Measurements from ENCODE around the gene FHDC1. TPM values are rescaled to one million over a fixed set of nuclear protein-coding genes. Genes with fewer than 3 reads are reported as not detected.

FHDC1 gene
- total RNA-seq, 1 experiment from 2014 or later, result 18.1 TPM

DNA sequence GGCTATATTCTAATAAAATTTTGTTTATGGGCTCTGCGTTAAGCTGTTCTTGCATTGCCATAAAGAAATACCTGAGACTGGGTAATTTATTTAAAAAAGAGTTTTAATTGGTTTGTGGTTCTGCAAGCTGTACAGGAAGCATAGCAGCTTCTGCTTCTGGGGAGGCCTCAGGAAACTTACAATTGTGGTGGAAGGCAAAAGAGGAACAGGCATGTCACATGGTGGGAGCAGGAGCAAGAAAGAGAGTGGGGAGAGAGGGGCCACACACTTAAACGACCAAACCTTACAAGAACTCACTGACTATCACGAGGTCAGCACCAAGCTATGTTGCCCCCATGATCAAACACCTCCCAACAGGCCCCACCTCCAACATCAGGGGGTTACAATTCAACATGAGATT is 74.0 kb downstream of the FHDC1 start:
- Mint-ChIP-seq H3K4me3 (no peak overlapping the region), H3K27me3 (ENCODE audit: low read depth) (no peaks in the 10 kb centered on the region), H3K27ac (no peak overlapping the region), H3K9me3 (peaks cover 17% of the 10 kb centered on the region), H3K4me1 (peaks cover 28% of the 10 kb centered on the region), H3K36me3 (peaks cover 12% of the 10 kb centered on the region)
- TF ChIP-seq, protein P1, sequence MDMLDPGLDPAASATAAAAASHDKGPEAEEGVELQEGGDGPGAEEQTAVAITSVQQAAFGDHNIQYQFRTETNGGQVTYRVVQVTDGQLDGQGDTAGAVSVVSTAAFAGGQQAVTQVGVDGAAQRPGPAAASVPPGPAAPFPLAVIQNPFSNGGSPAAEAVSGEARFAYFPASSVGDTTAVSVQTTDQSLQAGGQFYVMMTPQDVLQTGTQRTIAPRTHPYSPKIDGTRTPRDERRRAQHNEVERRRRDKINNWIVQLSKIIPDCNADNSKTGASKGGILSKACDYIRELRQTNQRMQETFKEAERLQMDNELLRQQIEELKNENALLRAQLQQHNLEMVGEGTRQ (CRISPR knock-in tag; IDR thresholded peaks at IDR 0.05), result no peak
- TF ChIP-seq FOXJ3 (CRISPR knock-in tag; IDR thresholded peaks at IDR 0.05; ENCODE audit: borderline replicate concordance) (no peak), ZNF138 (CRISPR knock-in tag; conservative IDR thresholded peaks at IDR 0.05) (no peak), ZNF671 (CRISPR knock-in tag; IDR thresholded peaks at IDR 0.05) (no peak), RORB (CRISPR knock-in tag; IDR thresholded peaks at IDR 0.05) (no peak), MYBL2 (CRISPR knock-in tag; IDR thresholded peaks at IDR 0.05) (no peak)
- TF ChIP-seq, protein P2, sequence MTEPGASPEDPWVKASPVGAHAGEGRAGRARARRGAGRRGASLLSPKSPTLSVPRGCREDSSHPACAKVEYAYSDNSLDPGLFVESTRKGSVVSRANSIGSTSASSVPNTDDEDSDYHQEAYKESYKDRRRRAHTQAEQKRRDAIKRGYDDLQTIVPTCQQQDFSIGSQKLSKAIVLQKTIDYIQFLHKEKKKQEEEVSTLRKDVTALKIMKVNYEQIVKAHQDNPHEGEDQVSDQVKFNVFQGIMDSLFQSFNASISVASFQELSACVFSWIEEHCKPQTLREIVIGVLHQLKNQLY (CRISPR knock-in tag; IDR thresholded peaks at IDR 0.05), result no peak
- TF ChIP-seq, protein P3, sequence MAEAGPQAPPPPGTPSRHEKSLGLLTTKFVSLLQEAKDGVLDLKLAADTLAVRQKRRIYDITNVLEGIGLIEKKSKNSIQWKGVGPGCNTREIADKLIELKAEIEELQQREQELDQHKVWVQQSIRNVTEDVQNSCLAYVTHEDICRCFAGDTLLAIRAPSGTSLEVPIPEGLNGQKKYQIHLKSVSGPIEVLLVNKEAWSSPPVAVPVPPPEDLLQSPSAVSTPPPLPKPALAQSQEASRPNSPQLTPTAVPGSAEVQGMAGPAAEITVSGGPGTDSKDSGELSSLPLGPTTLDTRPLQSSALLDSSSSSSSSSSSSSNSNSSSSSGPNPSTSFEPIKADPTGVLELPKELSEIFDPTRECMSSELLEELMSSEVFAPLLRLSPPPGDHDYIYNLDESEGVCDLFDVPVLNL (CRISPR knock-in tag; IDR thresholded peaks at IDR 0.05; ENCODE audit: borderline replicate concordance, low read depth), result no peak
- TF ChIP-seq, protein P4, sequence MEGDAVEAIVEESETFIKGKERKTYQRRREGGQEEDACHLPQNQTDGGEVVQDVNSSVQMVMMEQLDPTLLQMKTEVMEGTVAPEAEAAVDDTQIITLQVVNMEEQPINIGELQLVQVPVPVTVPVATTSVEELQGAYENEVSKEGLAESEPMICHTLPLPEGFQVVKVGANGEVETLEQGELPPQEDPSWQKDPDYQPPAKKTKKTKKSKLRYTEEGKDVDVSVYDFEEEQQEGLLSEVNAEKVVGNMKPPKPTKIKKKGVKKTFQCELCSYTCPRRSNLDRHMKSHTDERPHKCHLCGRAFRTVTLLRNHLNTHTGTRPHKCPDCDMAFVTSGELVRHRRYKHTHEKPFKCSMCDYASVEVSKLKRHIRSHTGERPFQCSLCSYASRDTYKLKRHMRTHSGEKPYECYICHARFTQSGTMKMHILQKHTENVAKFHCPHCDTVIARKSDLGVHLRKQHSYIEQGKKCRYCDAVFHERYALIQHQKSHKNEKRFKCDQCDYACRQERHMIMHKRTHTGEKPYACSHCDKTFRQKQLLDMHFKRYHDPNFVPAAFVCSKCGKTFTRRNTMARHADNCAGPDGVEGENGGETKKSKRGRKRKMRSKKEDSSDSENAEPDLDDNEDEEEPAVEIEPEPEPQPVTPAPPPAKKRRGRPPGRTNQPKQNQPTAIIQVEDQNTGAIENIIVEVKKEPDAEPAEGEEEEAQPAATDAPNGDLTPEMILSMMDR (IDR thresholded peaks at IDR 0.05), result no peak
- TF ChIP-seq, protein P5, sequence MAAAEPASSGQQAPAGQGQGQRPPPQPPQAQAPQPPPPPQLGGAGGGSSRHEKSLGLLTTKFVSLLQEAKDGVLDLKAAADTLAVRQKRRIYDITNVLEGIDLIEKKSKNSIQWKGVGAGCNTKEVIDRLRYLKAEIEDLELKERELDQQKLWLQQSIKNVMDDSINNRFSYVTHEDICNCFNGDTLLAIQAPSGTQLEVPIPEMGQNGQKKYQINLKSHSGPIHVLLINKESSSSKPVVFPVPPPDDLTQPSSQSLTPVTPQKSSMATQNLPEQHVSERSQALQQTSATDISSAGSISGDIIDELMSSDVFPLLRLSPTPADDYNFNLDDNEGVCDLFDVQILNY (CRISPR knock-in tag; IDR thresholded peaks at IDR 0.05), result no peak
- no peak for DNase-seq (ENCODE audit: low spot score)
- ChIA-PET CTCF (no interaction called here), POLR2A (interaction anchor here (1.3 kb wide), 1 partner anchor 10 kb away, joined by 3 read pairs; no protein-coding TSS in a partner anchor)
- ATAC-seq, result no peak

DNA sequence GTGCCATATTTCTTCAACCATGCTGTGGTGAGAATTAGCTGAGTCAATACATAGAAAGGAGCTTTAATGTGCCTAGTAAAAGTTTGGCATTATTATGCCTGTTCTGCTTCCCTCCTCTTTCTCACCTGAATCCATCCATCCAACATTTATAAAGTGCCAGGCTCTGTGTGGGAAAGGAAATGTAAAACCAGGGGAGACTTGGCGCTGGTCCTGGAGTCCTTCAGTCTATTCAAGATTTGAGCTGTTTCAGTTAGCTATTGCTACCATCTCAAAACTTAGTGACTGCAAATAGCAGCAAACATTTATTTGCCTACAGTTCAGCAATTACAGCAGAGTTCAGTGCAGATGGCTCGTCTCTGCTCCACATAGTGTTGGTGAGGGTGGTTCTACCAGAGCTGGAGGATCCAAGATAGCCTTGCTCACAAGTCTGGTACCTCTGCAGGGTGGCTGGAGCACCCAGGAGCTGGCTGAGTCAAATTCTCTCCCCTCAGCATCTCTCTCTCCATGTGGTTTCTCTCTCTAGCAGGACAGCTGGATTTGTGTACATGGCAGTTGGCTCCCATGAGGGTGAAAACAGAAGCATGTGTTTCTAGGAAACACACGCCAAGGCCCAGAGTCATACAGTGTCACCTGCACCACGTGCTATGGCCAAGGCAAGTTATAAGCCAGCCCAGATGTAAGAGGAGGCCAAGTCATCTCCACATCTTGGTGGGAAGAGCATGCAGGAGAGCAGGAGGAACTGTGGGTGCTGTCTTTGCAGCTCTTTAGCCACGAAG is 77.3 kb downstream of the FHDC1 start:
- ChIA-PET POLR2A (interaction anchor here (1.0 kb wide), 1 partner anchor 12 kb away, joined by 3 read pairs; no protein-coding TSS in a partner anchor), CTCF (no interaction called here)
- peaks cover 27% of the 10 kb centered on the region for H3K4me1 Mint-ChIP-seq

More for the DNA sequence above, 77.3 kb downstream of the FHDC1 start:
- Mint-ChIP-seq H3K36me3 (peaks cover 12% of the 10 kb centered on the region), H3K27ac (no peak overlapping the region), H3K9me3 (peaks cover 17% of the 10 kb centered on the region), H3K27me3 (ENCODE audit: low read depth) (no peaks in the 10 kb centered on the region), H3K4me3 (no peak overlapping the region)
- TF ChIP-seq OVOL2 (CRISPR knock-in tag; IDR thresholded peaks at IDR 0.05; ENCODE audit: borderline replicate concordance), result no peak
- no peak for TF ChIP-seq JUN (CRISPR knock-in tag; IDR thresholded peaks at IDR 0.05)
- TF ChIP-seq, protein P6, sequence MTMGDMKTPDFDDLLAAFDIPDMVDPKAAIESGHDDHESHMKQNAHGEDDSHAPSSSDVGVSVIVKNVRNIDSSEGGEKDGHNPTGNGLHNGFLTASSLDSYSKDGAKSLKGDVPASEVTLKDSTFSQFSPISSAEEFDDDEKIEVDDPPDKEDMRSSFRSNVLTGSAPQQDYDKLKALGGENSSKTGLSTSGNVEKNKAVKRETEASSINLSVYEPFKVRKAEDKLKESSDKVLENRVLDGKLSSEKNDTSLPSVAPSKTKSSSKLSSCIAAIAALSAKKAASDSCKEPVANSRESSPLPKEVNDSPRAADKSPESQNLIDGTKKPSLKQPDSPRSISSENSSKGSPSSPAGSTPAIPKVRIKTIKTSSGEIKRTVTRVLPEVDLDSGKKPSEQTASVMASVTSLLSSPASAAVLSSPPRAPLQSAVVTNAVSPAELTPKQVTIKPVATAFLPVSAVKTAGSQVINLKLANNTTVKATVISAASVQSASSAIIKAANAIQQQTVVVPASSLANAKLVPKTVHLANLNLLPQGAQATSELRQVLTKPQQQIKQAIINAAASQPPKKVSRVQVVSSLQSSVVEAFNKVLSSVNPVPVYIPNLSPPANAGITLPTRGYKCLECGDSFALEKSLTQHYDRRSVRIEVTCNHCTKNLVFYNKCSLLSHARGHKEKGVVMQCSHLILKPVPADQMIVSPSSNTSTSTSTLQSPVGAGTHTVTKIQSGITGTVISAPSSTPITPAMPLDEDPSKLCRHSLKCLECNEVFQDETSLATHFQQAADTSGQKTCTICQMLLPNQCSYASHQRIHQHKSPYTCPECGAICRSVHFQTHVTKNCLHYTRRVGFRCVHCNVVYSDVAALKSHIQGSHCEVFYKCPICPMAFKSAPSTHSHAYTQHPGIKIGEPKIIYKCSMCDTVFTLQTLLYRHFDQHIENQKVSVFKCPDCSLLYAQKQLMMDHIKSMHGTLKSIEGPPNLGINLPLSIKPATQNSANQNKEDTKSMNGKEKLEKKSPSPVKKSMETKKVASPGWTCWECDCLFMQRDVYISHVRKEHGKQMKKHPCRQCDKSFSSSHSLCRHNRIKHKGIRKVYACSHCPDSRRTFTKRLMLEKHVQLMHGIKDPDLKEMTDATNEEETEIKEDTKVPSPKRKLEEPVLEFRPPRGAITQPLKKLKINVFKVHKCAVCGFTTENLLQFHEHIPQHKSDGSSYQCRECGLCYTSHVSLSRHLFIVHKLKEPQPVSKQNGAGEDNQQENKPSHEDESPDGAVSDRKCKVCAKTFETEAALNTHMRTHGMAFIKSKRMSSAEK (CRISPR knock-in tag; IDR thresholded peaks at IDR 0.05; ENCODE audit: borderline replicate concordance), result no peak
- TF ChIP-seq, protein P7, sequence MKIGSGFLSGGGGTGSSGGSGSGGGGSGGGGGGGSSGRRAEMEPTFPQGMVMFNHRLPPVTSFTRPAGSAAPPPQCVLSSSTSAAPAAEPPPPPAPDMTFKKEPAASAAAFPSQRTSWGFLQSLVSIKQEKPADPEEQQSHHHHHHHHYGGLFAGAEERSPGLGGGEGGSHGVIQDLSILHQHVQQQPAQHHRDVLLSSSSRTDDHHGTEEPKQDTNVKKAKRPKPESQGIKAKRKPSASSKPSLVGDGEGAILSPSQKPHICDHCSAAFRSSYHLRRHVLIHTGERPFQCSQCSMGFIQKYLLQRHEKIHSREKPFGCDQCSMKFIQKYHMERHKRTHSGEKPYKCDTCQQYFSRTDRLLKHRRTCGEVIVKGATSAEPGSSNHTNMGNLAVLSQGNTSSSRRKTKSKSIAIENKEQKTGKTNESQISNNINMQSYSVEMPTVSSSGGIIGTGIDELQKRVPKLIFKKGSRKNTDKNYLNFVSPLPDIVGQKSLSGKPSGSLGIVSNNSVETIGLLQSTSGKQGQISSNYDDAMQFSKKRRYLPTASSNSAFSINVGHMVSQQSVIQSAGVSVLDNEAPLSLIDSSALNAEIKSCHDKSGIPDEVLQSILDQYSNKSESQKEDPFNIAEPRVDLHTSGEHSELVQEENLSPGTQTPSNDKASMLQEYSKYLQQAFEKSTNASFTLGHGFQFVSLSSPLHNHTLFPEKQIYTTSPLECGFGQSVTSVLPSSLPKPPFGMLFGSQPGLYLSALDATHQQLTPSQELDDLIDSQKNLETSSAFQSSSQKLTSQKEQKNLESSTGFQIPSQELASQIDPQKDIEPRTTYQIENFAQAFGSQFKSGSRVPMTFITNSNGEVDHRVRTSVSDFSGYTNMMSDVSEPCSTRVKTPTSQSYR (CRISPR knock-in tag; IDR thresholded peaks at IDR 0.05), result no peak
- TF ChIP-seq, protein P1 (CRISPR knock-in tag; IDR thresholded peaks at IDR 0.05), result no peak
- TF ChIP-seq ZNF232 (CRISPR knock-in tag; IDR thresholded peaks at IDR 0.05), result no peak
- no peak for TF ChIP-seq ATF1 (CRISPR knock-in tag; IDR thresholded peaks at IDR 0.05)
- TF ChIP-seq, protein P8, sequence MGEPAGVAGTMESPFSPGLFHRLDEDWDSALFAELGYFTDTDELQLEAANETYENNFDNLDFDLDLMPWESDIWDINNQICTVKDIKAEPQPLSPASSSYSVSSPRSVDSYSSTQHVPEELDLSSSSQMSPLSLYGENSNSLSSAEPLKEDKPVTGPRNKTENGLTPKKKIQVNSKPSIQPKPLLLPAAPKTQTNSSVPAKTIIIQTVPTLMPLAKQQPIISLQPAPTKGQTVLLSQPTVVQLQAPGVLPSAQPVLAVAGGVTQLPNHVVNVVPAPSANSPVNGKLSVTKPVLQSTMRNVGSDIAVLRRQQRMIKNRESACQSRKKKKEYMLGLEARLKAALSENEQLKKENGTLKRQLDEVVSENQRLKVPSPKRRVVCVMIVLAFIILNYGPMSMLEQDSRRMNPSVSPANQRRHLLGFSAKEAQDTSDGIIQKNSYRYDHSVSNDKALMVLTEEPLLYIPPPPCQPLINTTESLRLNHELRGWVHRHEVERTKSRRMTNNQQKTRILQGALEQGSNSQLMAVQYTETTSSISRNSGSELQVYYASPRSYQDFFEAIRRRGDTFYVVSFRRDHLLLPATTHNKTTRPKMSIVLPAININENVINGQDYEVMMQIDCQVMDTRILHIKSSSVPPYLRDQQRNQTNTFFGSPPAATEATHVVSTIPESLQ (CRISPR knock-in tag; IDR thresholded peaks at IDR 0.05), result no peak
- ATAC-seq, result no peak
- DNase-seq (ENCODE audit: low spot score), result no peak

Measured in WTC11 (cell line).